HG03196 (cell line): ENCODE results near the gene MAP7D1.
A peak's percentile ranks its signal among the peaks of the same experiment; 100 is the strongest.
"Not testable (repeated sequence)": the region's sequence is repeated elsewhere in the genome, so short reads cannot be mapped to it uniquely, and the experiment has no call there.

Source experiments
- ATAC-seq: cut with Tn5 transposase; IDR thresholded peaks from one replicate; pipeline ENCODE4 v1.9.1; 2021; ENCODE audit not compliant: unreplicated experiment

MAP7D1 gene

DNA sequence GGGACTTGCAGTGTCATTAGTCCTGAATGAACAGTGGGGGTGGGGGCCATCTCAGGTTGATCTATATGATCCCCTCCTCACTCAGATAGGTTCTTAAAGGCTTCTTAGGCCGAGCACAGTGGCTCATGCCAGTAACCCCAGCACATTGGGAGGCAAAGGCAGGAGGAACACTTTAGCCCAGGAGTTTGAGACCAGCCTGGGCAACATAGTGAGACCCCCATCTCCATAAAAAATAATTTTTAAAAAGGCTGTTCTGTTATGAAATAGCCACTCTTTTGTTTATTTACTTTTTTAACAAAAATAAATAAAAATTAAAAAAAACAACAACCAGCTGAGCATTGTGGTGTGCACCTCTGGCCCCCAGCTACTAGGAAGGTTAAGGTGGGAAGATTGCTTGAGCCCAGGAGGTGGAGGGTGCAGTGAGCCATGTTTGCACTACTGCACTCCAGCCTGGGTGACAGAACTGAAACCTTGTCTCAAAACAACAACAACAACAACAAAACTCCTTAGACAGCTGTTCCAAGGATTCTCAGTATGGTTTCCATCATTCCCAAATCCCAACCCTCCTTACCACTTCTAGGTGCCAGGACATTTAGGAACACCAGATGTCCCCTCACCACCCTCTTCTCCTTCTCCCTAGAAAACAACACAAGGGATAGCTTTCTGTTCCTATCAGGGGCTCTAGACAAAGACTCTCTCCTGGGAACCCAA lies 4.7 kb upstream of the MAP7D1 start:
- no peak for ATAC-seq

DNA sequence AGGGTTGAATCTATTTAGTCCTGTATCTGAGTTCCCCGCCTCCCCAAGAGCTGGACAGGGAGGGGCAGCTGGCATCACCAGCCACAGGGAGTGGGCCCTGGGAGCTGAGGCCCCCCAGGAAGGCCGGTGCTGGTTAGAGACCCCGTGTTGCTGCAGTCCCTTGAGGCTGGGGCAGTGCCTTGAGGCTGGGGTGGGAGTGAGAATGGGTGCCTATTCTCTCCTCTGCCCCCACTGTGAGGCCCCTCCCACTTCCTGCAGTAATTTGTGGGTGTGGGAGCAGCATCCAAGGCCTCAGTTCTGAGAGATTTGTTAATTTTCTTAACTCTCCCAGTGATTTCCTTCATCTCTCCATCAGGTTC lies 4.1 kb upstream of the MAP7D1 start:
- no peak for ATAC-seq

DNA sequence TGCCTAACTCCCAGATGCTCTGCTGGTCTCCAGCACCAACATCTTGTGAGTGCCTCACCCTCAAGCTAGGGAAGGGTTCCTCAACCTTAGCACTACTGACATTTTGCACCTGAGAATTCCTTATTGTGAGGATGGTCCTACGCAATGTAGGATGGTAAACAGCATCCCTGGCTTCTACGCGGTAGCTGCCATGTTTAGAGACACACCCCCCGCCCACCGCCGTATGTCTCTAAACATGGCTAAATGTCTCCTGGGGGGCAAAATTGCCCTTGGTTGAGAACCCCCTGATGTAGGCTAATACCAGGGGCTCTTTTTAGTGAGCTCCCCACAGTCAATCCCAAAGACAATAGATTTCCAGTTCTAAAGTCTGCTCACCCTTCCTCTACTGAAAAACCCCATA lies 2.5 kb upstream of the MAP7D1 start:
- no peak for ATAC-seq

DNA sequence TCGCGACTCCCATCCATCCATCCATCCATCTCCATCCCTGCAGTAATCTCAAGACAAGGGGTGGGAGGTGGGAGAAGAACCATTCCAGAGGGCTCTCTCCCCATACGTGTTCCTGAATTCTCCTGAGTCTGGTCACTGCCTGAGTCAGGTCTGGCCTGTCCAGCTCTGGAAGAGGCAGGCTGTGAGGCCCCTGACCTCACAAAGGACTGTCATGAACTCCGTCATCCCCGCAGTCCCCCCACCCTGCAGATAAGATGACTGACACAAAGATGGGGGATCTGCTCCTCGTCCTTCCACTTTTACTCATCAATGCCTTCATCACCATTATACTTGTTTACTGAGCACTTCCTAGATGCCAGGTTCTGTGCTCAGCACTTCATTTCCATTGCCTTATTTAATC lies 1.6 kb upstream of the MAP7D1 start:
- ATAC-seq, result no peak

DNA sequence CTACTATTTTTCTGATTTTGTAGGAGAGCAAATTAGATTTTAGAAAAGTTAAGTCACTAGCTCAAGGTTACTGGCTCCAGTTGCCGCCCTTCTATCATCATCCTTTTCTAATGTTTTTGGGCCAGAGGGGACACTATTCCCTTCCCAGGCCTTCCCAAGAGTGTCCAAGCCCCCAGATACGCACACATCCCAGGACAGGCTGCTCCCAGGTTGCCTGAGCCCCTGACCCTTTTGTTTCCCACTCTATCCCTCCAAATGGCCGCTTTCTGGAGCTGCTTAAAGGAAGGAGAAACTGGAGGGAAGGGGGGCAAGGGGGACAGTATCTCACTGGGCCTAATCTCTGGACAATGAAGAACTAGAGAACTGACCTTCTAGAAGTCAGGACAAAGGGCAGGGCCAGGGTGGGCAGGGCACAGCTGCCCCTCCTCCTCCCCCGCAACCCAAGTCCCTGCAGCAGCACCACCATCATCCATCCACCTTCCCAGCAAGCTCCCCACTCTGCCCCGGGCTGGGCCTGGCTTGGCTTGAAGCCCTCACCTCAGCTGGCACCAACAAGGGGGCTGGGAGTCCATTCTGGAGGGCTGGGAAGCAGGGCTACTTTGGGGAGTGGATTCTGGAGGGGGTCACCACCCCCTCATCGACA lies 1.1 kb upstream of the MAP7D1 start:
- no peak for ATAC-seq

DNA sequence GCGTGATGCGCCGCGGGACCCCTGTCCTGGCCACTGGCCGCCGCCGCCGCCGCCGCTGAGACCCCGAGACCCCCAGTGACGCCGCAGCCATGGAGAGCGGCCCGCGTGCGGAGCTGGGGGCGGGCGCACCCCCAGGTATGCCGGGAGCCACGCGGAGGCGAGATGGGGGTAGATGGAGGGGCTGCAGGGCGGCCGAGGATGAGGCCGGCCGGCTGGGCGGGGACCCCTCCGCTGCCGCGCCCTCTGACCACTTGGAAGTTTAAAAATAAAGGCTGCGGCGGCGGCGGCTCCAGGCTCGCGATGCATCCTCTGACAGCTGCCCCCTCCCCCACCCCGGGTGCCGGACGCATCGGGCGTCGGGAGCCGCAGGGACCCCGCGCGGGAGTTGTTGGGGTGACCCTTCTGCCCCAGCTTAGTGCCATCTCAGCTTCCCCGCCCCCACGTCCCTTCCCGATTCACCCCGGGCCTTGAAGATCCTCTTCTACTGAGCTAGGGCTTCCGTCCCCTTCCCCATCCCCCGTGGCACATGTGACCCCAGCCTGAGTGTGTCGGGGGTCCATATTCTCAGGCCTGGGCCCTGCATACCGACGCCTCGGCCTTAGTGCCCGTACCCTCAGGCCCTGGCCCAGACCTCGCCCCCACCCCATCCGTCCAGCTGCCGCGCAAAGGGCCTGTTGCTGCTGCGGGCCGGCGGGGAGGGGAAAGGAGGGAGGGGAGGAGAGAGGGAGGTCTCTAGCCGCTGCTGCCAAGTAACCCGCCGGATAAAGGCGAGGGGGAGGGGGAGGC lies 562 bp downstream of the MAP7D1 start:
- ATAC-seq, result peak; percentile 3

DNA sequence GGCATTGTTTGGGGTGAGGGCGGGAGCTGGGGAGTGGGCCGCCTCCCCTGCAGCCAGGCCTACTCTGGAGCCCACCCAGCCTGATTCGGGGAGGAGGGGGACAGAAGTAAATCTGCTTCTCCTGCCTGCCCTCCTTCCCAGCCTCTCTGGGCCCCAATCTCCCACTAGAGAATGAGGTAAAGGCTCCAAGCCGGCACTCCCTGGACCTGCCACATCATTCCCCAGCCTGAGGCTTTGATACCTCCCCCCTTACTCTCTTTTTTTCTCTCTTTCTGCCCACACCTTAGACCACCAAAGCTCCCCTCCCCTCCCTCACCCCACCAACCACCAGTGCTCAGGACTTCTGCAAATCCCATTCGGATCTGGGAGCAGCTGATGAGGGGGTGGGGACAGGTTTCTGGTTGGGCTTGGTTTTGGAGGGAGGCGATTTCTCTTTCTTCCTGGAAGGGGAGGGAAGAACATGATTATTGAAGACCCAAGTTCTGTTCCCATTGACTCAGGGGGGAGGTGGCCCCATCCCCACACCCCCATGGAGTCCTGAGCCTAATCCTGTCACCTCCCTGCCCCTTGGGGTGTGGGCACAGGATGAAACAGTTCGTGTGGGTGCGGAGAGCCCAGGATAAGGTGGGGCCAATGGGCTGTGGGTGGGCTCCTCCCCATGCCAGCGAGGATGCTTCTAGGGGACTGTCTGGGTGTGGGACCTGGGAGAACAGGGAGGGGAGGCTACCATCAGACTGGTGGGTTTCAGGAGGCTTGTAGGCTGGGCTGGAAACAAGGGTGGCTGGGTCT lies 1.3 kb downstream of the MAP7D1 start:
- ATAC-seq, result no peak

DNA sequence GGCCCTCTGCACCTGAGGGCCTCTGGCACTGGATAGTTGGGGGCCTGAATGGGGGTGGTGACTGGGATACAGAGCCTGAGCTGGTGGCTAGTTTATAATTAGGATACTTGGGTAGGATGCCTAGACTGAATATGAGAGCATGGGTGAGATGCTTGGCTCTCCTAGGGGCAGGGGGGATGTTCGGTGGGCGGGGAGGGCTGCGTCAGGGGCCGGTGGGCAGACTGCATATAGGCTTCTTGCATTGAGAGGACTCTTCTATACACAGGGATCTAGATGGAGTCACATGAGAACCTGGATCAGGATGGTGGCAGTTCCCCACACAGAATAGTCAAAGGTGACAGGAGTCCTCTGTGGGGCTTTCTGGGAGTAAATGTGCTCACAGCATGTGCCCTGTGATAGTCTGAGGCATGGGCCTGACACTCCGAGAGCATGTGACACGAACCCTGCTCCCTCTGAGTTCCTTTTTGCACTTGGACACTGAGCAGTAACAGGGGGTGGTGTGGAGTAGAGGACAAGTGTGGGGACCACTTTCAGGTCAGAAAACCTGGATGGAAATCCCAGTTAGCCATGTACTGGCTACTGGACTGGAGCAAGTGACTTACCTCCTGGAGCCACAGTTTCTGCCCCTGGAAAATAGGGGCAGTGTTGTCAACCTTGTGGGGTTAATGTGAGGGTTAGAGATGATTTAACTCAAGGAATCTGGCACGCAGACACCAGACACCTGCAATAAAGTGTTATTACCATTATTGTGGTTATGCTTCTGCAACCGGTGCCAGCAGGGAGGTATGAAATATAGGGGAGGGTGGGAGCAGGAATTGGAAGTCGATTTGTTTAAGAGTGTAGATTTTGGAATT lies 2.2 kb downstream of the MAP7D1 start:
- no peak for ATAC-seq

DNA sequence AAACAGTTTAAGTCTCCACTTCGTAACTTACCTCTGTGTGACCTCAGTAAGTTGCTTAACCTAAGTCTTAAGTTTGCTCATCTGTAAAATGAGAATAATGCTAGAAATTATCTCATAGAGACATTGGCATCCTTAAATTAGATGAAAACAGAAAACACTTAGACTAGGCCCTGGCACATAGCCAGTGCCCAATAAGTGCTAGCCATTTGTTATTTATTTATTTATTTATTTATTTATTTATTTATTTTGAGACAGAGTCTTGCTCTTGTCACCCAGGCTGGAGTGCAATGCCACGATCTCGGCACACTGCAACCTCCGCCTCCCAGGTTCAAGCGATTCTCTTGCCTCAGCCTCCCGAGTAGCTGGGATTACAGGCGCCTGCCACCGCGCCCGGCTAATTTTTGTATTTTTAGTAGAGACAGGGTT lies 2.9 kb downstream of the MAP7D1 start:
- ATAC-seq, result not testable (repeated sequence)

DNA sequence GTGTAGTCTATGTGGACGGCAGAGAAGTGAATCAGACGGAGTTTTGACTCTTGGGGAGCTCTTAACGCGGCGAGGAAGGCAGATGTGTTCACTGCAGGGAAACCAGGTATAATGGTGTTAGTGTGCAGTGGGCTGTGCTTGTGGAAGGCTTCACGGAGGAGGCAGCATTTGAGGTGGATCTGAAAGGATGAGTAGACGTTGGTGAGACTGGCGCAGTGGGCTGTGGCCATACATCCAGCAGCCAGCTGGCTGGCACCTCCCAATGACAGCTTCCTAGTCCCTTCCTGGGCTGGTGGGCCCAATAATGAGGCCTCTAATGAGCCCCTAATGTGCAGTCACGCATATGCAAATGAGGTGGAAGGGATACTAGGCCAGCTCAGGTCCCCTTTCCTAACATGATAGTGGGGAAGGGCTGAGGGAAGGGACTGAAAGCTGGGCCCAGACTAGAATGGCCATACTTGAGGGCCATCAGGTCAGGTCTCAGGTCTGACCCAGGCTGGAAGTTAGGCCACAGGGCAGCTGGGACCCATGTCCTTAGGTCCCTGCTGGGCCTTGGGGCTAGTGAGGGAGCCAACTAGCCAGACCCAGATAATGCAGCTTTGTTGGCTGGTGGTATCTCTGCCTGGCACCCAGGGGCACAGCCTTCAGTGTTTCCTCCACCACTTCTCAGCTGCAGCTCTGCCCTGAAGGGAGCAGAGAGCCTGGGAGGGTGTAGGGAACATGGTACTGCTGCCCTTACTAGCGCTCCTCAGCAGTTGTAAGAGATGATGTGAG lies 3.8 kb downstream of the MAP7D1 start:
- ATAC-seq, result no peak

DNA sequence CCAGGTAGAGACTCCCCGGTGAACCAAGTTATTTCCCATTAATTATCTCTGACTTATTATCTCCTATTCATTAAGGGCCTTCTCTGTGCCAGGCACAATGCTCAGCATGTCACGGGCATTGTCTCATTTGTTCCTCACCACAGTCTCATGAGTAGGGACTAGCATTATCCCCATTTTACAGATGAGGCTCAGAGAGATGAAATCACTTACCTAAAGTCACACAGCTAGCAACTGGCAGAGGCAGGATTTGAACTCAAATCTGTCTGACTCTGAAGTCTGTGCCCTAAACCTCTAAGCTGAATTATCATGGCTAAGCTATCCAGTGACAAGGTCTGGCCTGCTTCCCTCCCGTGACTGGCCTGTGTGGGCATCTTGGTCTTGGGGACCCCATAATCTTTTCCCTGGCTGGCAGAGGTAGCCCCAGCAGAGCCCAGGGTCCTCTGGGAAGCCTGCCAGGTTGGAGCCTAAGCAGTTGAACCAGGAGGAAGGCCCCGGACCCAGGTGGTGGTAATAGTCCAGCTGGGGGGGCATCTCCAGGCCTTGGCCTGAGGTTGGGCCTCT lies 4.5 kb downstream of the MAP7D1 start:
- no peak for ATAC-seq

DNA sequence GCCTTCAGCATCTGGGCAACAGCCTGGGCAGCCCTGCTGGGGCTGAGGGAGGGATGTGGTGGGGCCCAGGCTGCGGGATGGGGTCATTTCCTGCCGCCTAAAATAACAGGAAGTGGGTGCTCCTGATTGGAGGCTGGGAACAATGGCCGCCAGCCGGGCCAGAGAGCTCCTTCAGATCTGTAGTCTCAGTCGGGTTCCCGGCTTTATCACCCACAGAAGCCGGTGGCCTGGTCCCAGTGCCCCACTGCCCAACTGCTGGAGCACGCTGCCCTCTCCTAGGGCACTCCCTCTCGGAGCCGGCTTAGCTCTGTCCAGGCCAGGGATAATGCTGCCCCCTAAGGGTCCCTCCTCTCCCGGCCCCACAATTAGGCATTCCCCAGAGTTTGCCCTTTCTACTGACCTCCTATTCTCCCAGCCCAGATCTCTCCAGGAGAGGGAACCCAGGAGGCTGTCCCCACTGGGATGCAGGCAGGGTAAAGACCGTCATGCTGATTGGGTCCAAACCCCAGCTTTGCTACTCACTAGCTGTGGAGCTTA lies 5.1 kb downstream of the MAP7D1 start:
- ATAC-seq, result no peak

DNA sequence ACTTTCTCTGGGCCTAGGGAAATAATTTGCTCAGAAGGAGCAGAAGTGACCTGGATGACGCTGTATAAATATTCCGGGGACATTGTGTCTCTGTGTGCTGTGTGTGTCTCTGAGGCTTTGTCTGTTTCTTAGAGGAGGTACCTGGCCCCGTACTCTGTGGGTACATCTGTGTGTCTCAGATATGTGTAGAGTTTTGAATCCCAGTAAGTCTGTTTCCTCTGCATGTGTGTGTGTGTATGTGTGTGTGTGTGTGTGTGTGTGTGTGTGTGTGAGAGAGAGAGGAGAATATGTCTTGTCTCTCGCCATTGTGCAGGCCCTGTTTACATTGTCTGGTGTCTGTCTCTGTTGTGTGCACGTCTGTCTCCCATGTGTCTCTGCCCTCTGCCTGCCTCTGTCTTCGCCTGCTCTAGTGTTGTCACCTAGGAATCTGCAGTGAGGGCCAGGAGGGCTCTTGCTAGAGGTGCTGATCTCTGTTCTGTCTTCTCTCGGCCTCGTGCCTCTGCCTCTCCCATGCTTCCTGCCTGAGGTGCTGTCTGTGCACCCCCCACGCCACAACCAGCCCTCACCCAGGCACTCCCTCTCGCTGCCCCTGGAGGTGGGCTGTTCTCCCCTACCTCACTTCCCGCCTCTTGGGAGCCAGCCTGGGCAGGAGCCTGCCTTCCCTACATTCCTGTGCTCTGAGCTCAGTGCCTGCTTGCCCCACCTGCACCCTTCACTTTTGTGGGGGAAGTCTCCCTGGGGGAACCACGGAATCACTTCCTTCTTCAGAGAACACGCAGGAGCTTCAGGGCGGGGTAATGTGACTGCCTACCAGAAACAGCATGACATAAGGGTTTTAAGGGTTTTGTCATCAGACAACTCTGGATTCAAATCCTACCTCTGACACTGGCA lies 5.9 kb downstream of the MAP7D1 start:
- peak; percentile 39 for ATAC-seq

DNA sequence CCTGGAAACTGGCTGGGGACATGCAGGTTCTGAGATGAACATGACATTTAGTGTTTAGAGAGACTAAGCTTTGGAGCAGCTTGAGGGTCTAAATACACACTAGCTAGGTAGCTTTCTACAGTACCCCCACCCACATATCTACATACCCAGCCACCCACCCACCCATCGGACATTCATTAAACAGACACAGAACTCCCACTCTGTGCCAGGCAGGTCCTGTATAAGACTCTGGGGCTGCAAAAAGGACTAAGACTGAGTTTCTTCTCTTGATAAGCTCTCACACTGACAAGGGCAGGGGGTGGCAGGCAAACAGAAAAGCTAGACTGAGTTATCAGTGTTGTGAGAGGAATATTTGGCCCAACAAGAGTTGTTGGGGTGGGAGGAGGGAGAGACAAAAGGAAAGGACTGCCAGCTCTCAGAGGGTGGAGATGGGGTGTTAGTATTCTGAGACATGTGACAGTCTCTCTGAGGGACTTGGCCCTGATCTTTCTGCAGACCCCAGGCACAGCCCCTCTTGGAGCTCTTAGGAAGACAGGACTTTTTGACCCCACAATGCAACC lies 6.8 kb downstream of the MAP7D1 start:
- ATAC-seq, result no peak

DNA sequence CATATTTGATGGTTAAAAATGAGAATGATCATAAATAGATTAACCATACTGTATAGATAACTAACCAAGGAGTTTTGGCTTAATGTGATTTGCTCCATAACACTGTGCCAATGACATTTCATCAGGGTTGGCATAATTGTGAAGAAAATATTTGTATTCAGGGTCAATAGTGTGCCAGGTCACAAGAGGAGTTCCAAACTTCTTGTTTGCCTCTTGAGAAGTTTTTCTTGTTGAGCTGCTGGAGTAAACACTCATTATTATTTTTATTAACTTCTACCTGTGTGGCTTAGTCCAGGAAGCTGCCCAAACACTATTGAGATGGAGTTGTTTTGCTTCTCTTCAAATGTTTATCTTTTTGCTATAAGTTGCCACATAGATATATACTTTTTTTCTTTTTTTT lies 7.5 kb downstream of the MAP7D1 start:
- ATAC-seq, result no peak

DNA sequence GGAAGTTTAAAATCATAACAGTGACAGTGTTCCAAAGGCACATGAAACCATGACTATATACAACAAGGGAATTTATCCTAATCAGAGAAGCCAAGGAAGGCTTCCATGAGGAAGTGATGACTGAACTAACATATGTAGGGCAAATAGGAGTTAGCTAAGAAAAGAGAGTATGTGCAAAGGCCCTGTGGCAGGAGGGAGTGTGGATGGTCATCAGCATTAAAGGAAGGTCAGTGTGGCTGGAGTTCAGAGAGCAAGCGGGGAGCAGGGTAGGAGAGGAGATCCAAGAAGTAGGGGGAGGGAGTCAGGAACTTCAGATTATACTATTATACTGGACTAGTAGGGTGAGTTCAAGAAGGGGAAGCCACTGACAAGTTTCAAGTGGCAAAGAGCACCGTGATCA lies 8.4 kb downstream of the MAP7D1 start:
- no peak for ATAC-seq

DNA sequence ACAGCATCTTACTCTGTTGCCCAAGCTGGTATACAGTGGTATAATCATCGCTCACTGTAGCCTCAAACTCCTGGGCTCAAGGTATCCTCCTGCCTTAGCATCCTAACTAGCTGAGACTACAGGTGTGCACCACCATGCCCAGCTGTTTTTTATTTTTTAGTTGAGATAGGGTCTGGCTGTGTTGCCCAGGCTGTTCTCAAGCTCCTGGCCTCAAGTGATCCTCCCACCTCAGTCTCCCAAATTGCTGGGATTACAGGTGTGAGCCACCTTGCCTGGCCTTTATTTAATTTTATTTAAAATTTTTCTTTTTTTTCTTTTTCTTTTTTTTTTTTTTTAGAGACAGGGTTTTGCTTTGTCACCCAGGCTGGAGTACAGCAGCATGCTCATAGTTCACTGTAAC lies 9.2 kb downstream of the MAP7D1 start:
- ATAC-seq, result no peak

DNA sequence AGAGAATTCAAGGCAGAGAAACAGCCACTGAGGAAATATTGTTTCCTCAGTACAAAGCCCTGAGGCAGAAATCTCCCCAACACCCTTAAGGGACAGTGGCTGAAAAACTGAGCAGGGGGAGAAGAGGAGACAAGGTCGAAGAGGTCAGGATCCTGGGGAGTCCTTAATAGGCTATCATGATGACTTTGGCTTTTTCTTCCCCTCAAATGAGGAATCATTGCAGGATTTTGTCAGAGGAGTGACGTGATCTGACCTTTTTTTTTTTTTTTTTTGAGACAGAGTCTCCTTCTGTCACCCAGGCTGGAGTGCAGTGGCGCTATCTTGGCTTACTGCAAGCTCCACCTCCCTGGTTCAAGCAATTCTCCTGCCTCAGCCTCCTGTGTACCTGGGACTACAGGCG lies 10.2 kb downstream of the MAP7D1 start:
- ATAC-seq, result no peak
